Erythroblast (primary cell): ENCODE results near the gene SPANXN2.
"Not testable (repeated sequence)": the region's sequence is repeated elsewhere in the genome, so short reads cannot be mapped to it uniquely, and the experiment has no call there.

Source experiments
- DNase-seq, 2 experiments: peaks; one replicate each; lab custom pipeline; 2025; lab: John Stamatoyannopoulos, UW
- GATA1 ChIP-seq: IDR thresholded peaks from 2 replicates; pipeline ENCODE4 v1.6.1; 2011; ENCODE audit warnings: low read depth, mild to moderate bottlenecking, control low read depth, low read length, moderate library complexity
- POLR2A ChIP-seq: IDR thresholded peaks from 2 replicates; pipeline ENCODE4 v1.6.1; 2011; ENCODE audit warnings: mild to moderate bottlenecking, low read length

The SPANXN2 gene

GRCh38 chrX:143720652-143721051 is at the start of gene SPANXN2:
TSS of gene SPANXN2 (minus strand) at chrX:143720752. CDS start at chrX:143720668, 84 bp downstream.
- not testable (repeated sequence) for DNase-seq

- TF ChIP-seq POLR2A: no peak
- TF ChIP-seq GATA1: no peak
- DNase-seq: no peak
Measured at GRCh38 chrX:143768976-143769375, 48.4 kb upstream of the SPANXN2 start.

- DNase-seq: not testable (repeated sequence)
Measured at GRCh38 chrX:143767789-143768188, 47.2 kb upstream of the SPANXN2 start.

GRCh38 chrX:143757887-143758286 is 37.3 kb upstream of the SPANXN2 start:
- no peak for TF ChIP-seq GATA1
- TF ChIP-seq POLR2A: no peak
- no peak for DNase-seq

- no peak for DNase-seq
- TF ChIP-seq GATA1 (no peak), POLR2A (no peak)
Measured at GRCh38 chrX:143757375-143757774, 36.8 kb upstream of the SPANXN2 start.

GRCh38 chrX:143754183-143754582 is 33.6 kb upstream of the SPANXN2 start:
- no peak for DNase-seq
- TF ChIP-seq GATA1 (no peak), POLR2A (no peak)

- TF ChIP-seq POLR2A: no peak
- no peak for TF ChIP-seq GATA1
- DNase-seq: no peak
Measured at GRCh38 chrX:143733866-143734265, 13.3 kb upstream of the SPANXN2 start.

- DNase-seq: no peak
- no peak for TF ChIP-seq GATA1
- TF ChIP-seq POLR2A: no peak
Measured at GRCh38 chrX:143726296-143726695, 5.7 kb upstream of the SPANXN2 start.

GRCh38 chrX:143701460-143701859 is 19.1 kb downstream of the SPANXN2 start:
- no peak for DNase-seq
- TF ChIP-seq GATA1: no peak
- TF ChIP-seq POLR2A: no peak

GRCh38 chrX:143694885-143695284 is 25.7 kb downstream of the SPANXN2 start:
- DNase-seq: no peak
- TF ChIP-seq GATA1 (no peak), POLR2A (no peak)

GRCh38 chrX:143683486-143683885 is 37.1 kb downstream of the SPANXN2 start:
- TF ChIP-seq POLR2A (no peak), GATA1 (no peak)
- DNase-seq: no peak

- DNase-seq: no peak
- TF ChIP-seq GATA1 (no peak), POLR2A (no peak)
Measured at GRCh38 chrX:143674926-143675325, 45.6 kb downstream of the SPANXN2 start.

GRCh38 chrX:143669395-143669794 is 51.2 kb downstream of the SPANXN2 start:
- TF ChIP-seq POLR2A: no peak
- no peak for TF ChIP-seq GATA1
- DNase-seq: no peak

- DNase-seq: peak in 1 of 2 experiments; percentile 0
- TF ChIP-seq GATA1 (no peak), POLR2A (no peak)
Measured at GRCh38 chrX:143664302-143664701, 56.2 kb downstream of the SPANXN2 start.

- DNase-seq: no peak
- TF ChIP-seq POLR2A (no peak), GATA1 (no peak)
Measured at GRCh38 chrX:143663755-143664154, 56.8 kb downstream of the SPANXN2 start.
